Dedifferentiated amniotic fluid mesenchymal stem cell (primary cell): ENCODE results near the gene DAZAP1.
A peak's percentile ranks its signal among the peaks of the same experiment; 100 is the strongest.

Experiments
- DNase-seq: peaks from one replicate; pipeline ENCODE4 v3.0.0-alpha.2; 2016; ENCODE audit errors: extremely low spot score

DAZAP1 gene

DNA sequence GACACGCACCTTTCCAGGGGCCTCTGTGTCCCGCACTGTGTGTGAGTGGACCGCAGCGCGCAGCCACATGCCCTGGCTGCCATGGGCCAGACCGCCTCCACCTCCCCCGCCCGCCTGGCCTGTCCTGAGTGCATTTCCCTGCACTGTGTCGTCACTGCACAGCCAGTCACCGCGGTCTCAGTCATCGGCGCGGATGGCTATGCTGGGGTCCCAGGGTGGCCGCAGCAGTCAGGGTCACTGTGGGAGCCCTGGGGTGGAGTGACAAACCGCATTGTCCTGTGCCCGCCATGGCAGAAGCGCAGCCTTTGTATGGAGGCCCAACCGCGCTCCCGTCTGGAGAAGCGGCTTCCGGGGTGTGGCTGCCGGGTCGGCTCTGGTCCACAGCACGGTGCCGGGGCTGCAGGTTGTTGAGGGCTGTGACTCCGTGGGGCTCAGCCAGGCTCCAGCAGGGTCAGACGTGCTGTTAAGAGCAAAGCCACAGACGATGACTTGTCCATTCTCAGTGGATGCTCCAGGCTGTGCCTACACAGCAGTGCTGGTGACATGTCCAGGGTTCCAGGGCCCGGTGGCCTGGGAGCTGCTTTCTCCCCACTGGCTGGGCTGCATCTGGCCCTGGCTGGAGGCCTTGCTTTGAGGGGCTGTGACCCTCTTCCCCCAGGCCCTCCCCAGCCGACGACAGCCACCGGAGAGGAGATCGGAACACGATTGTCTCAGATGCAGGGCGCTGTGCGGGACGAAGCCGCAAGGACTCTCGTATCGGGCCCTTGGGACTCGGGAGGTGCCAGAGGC is 30.0 kb upstream of the DAZAP1 start:
- DNase-seq = no peak

DNA sequence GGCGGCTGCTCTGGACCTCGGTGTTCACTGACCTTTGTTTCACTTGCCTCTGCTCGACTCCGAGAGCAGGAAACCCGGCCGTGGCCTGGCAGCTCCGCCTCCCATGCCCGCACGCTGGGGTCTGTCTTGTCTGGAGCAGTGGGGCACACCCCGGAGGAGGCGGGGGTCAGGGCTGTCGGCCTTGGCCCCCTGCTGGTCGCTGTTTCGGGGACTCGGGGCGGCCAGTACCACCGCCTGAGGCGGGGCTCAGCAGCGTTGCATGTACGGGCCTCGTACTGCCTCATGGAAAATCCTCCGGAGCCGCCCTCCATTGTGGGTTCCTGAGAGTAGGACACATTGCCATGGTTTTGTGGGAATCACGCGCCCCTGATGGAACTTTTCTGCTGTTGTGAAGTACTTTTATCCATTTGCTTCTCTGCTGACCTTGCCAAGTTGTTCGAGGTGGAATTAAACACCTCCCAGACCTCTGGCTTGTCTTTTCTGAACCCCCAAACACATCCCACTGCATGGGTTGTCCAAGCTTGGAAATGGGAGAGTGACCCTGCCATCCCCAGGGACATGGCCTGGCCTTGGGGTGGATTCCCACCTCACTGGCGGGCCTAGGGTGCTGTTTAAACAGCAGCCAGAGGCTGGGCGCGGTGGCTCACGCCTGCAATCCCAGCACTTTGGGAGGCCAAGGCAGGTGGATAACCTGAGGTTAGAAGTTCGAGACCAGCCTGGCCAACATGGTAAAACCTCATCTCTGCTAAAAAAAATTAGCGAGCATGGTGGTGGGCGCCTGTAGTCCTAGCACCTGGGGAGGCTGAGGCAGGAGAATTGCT is 29.2 kb upstream of the DAZAP1 start:
- DNase-seq = no peak

DNA sequence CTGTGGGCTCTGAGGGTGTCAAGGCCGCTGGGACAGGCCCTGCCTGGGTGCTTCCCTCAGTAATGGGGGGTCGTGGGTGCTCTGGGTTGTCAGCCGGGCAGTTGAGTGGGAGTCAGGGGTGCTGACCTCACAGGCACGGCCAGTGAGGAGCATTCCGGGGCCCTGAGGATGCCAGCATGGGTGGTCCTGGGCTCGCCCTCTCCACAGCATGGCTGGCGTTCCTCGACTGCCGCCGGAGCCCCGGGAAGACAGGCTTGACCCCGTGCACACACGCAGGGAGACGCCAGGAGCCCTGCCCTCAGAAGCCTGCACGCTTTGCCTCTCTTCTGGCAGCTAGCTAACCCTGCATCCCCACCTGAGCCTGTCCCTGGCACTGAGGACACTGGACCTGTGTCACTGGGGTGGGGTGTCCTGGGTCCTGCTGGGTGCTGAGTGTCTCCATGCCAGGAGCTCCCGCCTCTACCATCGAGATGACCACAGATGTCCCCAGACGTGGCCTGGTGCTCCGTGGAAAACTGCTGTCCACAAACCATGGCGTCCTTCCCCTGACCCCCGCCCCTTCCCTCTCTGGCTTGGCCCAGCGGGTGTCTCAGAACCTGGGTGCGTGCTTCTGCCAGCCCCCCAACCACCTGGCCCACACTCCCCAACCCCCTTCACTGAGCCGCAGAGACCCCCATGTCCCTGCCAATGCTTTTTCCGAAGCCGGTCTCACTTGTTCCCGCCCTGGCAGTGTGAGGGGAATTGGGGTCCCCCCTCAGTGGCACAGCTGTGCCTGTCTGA is 28.1 kb upstream of the DAZAP1 start:
- no peak for DNase-seq

DNA sequence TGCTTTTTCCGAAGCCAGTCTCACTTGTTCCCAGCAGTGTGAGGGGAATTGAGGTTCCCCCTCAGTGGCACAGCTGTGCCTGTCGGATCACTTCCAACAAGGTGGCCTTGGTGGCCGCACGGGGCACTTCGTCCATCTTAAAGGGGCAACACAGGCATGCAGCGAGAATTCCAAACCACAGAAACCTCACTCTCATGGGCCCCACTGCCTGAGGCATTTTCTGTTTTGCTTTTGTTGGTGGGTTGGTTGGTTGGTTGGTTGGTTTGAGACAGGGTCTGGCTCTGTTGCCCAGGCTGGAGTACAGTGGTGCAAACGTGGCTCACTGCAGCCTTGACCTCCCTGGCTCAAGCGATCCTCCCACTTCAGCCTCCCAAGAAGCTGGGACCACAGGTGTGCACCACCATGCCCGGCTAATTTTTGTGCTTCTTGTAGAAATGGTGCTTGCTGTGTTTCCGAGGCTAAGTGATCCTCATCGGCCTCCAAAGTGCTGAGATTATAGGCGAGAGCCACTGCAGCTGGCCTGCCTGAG is 27.4 kb upstream of the DAZAP1 start:
- no peak for DNase-seq

DNA sequence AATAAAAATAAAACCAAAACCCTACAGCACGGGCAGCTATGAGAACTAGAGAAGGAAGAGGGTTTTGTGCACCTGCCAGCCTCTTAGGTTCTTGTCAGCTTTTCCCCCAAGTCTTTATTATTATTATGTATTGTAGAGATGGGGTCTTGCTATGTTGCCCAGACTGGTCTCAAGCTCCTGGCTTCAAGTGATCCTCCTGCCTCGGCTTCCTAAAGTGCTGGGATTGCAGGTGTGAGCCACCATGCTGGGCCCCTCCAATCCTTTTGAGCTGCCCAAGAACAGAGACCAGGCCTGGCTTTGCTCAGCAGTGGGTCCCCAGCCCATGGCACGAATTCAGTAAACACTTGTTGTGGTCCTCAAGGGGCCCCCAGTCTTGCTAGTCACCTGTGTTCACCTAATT is 25.1 kb upstream of the DAZAP1 start:
- DNase-seq = no peak

DNA sequence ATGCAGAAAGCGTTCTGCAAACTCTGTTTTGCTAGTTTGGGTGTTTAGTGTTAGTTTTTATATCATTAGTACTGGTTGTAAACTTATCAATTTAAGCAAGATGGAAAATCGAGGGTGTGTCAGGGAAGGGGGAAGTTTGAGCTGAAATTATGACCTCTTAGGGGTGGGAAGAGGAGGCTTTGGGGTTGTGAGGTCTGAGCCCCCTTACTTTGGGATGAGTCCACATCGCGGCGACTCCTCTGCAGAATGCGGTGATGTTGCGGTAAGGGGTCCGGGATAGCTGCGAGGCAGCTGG is 24.4 kb upstream of the DAZAP1 start:
- no peak for DNase-seq

DNA sequence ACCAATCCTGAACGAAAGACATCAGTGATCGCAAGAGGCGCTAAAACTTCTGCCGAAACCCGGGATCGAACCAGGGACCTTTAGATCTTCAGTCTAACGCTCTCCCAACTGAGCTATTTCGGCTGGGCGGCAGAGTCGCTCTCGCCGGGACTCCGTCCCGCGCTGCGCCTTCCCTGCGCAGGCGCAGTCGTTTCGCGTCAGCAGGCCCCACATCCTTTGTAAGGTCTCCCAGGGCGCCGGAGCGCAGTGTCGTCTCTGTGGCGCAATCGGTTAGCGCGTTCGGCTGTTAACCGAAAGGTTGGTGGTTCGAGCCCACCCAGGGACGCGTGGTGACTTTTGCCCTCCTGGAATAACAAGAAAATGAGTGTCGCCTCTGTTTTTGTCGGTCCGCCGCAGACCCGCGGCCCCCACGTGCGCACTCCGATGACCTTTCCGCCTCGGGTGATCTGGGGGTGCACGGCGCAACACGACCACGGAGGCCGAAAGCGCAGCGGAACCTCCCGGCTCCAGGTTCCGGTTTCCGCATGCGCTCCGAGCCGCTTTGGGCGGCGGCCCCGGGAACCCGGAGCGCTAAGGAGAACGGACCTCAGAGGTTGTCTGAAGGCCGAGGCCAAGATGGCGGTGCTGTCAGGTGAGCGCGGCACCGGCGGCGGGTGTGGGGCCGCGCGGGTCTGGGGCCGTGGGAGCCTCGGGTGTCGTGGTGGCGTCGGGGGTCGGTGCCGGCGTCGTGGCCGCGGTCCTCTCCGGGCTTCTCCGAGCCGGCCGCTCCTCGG is 23.9 kb upstream of the DAZAP1 start, which contains the start of gene NDUFS7:
TSS of gene NDUFS7 (plus strand) at position 596 of the 773 bp plus-strand sequence. CDS start at position 616, 20 bp downstream.
- DNase-seq = peak; percentile 84

DNA sequence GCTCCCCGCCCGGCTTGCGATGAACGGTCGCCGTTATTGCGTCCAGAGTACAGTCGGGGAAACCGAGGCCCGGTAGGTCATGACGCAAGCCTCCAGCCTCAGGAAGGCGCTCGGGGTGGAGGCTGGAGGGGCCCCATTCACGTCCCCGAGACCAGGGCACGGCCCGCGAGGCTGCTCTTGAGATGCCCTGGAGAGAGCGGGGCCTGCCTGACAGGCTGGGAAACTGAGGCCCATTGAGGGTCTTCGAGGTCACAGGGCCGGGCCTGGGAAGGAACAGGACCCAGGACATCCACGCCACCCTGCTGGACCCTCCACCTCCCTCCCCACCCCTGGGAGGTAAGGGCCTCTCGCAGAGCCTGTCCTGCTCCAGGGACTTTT is 23.3 kb upstream of the DAZAP1 start:
- DNase-seq = no peak

DNA sequence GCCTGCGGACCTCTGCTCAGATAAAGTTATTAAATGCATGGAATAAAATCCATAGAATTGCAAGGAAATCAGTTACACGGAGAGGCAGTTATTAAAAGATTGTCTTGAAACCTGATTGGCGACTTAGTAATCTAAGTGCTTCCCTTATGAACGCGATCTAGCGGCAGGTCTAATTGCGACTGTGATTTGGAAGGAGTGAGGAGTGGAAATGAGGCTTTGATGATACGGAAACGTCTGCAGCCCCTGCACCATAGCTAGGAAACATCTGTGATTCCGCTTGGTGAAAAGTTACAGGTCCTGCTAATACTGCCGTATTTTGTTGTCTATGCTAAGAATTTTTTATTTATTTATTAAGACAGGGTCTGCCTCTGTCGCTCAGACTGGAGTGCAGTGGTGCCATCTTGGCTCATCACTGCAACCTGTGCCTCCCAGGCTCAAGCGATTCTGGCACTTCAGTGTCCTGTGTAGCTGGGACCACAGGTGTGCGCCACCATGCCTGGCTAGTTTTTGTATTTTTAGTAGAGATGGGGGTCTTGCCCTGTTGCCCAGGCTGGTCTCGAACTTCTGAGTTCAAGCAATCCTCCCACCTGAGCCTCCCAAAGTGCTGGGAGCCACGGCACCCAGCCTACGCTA is 22.8 kb upstream of the DAZAP1 start:
- DNase-seq = no peak

DNA sequence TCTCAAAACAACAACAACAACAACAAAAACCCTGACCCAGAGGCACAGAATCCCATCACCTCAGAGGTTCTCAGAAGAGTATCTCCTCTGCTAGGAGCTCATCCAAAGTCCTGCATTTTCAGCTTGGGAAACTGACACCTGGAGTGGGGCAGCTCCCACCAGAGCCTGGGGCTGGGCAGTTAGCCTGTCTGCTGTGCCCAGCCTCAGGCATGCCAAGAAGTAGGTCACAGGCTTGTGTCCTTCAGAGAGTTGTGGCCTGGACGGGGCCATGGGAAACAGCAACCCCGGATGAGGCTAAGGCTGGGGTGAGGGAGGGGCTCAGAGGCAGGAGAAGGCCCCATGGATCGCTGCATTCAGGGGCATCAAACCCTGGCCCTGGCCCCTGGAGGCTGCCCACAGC is 21.6 kb upstream of the DAZAP1 start:
- no peak for DNase-seq

DNA sequence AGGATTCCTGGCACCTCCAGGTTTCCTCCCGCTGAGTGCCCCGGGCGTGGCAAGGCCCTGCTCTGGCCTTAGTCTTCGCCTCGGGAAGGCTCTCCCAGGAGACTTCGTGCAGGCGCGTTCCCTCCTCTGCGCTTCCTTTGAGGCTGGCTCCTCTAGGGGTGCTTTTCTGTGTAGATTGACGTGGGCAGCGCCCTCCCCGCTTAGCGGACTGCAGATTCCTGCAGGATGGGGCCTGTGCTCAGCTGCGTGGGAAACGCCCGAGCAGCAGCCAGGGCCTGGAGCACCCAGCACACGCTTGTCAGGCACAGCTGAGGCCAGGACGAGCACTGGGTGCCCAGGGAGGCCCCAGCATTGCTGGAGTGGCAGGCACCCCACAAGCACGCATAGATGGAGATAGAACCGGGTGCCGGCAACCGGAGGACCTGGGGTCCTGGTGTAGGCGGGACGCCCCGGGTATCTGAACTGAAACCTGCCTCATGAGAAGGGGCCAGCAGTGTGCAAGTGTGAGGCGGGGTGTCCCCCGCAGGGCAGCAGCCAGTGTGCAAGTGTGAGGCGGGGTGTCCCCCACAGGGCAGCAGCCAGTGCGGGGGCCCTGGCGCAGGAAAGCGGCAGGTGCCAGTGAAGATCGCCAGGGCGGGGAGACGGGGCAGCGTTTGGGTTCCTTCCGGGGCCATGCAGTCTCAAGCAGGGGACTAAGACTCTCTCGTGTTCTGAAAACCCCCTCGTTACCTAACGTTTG is 20.3 kb upstream of the DAZAP1 start:
- DNase-seq = no peak

DNA sequence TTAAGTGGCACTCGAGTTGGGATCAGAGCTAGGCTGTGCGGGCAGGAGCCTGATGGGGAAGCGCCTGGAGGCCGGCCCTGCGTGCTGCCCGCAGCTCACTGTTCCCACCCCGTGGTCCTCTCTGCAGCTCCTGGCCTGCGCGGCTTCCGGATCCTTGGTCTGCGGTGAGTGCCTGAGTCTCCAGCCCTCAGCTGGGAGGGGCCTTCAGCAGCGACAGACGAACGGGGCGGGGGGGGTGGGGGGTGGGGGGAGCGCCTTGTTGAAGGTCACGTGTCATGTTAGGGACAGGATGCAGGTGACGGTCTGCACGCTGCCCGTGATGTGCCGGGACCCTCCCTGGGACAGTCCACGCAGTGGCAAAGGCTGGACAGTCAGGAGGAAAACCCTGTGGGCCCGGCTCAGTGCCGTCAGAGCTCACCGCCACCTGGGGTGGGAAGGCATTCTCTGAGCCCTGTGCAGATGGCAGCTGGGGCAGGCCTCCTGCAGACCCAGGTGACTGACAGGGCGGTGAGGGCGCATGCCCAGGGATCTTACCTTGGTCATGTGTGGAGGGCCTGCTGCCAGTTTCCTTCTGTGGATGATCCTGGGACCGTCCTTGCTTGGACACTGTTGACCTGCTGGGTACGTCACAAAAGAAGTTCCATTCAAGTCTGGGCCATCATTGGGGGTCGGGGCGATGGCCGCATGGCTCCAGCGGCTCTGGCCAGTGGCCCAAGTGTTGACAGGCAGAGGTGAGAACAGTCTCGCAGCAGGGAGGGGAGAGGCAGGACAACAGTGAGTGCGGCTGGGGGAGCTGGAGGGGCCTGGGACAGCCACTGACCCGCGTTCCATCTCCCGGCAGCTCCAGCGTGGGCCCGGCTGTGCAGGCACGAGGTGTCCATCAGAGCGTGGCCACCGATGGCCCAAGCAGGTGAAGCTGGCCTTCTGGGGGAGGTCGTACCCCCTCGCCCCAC is 19.4 kb upstream of the DAZAP1 start:
- no peak for DNase-seq

DNA sequence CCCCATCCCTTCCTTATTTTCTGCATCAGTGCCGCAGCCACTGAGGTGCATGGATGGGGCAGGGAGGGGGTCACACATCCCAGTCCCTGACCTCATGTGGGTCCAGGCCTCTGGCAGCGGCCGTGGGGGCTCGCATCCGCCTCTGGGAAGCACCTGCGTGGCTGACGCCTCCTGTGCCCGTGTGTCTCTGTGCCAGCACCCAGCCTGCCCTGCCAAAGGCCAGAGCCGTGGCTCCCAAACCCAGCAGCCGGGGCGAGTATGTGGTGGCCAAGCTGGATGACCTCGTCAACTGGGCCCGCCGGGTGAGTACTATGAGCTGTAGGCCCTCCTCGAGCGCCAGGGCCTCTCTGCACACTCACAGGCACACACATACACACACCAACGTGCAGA is 18.8 kb upstream of the DAZAP1 start:
- no peak for DNase-seq

DNA sequence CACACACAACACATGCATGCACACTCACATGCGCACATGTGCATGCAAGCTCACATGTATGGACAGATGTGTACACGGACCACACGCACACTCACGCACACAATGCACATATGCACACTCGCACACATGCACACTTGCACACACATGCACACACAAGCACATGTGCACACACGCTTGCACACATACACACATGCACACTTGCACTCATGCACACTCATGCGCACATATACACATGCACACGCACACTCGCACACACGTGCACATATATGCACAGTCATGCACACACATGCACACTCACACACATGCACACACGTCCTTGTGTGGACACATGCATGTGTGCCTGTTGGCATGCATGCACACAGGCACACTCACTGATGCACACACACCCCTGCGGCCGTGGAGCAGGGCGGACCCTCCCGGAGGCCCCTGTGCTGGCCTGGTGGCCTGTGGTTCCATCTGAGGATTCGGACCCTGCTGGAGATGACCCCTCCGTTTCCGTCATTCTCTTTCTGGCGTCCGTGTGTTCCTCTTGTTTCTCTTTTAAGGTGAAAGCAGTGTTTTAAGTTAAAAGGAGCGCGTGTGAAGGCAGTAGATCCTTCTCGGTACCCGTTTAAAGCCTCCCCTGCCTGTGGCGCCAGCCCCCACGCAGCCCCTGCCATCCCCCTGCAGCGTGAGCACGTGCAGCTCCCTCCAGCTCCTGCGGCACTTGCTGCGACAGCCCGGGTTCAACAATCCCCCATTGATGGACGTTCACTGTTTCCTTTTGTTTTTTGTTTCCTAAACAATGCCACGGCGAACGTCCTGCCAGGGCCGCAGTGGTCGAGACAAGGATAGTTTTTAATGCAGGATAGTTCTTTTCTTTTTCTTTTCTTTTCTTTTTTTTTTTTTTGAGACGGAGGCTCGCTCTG is 18.1 kb upstream of the DAZAP1 start:
- DNase-seq = no peak

DNA sequence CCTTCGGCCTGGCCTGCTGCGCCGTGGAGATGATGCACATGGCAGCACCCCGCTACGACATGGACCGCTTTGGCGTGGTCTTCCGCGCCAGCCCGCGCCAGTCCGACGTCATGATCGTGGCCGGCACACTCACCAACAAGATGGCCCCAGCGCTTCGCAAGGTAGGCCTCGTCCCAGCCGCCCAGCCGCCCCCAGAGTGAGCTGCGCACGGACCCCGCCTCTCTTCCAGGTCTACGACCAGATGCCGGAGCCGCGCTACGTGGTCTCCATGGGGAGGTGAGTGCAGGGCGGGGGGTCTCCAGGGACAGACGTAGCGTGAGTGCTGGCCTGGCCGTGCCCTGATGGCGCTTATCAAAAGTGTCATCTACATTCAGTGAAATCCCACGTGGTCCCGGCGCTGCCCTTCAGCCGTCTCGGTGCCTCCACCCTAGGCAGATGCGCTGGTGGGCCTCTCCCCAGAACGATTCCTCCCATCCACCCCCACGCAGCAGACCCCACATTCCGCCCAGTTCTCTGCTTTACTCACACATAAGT is 16.4 kb upstream of the DAZAP1 start:
- DNase-seq = no peak

DNA sequence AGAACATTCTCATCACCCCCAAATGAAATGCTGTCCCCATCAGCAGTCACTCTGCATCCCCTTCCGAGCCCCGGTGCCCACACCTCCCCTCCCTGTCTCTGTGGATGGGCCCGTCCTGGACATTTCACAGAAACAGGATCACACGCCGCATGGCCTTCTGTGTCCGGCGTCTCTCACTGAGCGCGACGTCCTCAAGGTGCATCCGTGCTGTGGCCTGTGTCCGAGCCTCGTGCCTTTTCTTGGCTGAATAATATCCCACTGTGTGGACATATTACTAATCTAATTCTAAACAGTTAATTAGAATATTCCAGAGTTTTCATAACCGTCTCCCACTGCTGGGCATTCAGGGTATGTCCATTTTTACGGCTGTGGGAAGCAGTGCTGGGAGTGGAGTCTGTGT is 15.0 kb upstream of the DAZAP1 start:
- DNase-seq = no peak

DNA sequence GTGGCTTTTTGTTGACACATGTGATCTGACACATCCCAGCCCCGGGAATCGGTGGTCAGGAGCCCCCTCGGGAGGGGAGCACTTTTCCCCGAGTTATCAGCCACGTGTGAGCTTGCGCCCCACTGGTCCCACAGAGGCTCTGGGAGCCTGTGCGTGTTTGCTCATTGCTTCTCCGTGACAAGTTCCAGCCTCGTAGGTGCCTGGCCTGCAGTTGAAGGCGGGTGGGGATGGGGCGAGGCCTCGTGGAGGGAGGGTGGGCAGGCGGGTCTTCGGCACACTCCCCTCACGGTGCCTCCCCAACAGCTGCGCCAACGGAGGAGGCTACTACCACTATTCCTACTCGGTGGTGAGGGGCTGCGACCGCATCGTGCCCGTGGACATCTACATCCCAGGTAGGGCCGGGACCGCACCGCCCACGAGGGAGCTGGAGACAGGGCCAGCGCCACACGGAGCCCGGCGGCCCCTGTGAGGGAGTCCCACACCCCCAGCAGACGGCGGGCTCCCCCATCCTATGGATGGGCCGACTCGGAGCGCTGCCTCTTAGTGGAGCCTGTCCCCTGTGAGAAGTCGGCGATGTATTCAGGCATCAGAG is 14.4 kb upstream of the DAZAP1 start:
- no peak for DNase-seq

DNA sequence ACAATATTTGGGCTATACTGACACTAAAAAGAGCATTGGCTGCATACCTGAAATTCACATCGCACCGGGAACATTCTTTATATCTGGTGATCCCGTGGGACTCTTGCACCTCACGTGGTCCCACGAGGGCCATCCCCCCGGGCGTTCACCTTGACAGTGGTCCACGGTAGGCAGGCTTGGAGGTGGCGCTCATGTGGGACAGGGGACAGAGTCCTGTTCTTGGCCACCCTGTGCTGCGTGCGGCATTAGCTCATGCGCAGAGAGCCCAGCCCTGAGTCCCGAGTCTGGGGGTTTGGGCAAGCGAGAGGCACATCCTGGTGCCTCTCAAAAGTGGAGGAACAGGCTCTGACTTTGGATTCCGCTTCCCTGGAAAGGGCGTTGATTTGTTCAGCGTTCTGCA is 13.5 kb upstream of the DAZAP1 start:
- DNase-seq = no peak
